H1 (cell line): ENCODE data around the gene CELSR1. TPM values are rescaled to one million over a fixed set of nuclear protein-coding genes. Genes with fewer than 3 reads are reported as not detected.

ENCODE experiments used
- CTCF ChIA-PET: fragments of 300-600 bp; sonication (Branson Sonifier 250); formaldehyde crosslinking; loops from one replicate; lab custom pipeline; 2021; ENCODE audit not compliant: partially characterized antibody; lab: Charles Lee
- POLR2A ChIA-PET: fragments of 300-600 bp; sonication (Branson Sonifier 250); formaldehyde crosslinking; loops from one replicate; lab custom pipeline; 2021; ENCODE audit warnings: inconsistent platforms; ENCODE audit not compliant: partially characterized antibody; lab: Charles Lee
- DNase-seq, 2 experiments: peaks; one replicate each; pipeline versions ENCODE4 v3.0.0 to v3.0.0-alpha.2; 2010 to 2022; ENCODE audit warnings: low spot score in 2 of 2, low read depth in 1 of 2, mixed read lengths in 1 of 2
- FAIRE-seq: peaks from 2 replicates; lab custom pipeline; 2011; peaks lifted over from hg19 to GRCh38; lab: Jason Lieb, UNC
- H2AFZ ChIP-seq: 2 replicates; pipeline ENCODE4 v1.8.1; 2012; ENCODE audit warnings: low read length, inconsistent platforms
- H2AK5ac ChIP-seq: 2 replicates; pipeline ENCODE4 v1.6.1; 2013; ENCODE audit warnings: low read depth, low read length
- H2BK120ac ChIP-seq: replicated peaks from 2 replicates; pipeline ENCODE3; 2013; ENCODE audit warnings: low read depth, low read length, inconsistent platforms
- H2BK12ac ChIP-seq: 2 replicates; pipeline ENCODE4 v1.6.1; 2013; ENCODE audit warnings: low read depth, low read length
- H2BK15ac ChIP-seq: 2 replicates; pipeline ENCODE4 v1.6.1; 2013; ENCODE audit warnings: low read length
- H2BK20ac ChIP-seq: 2 replicates; pipeline ENCODE4 v1.6.1; 2013; ENCODE audit warnings: low read length
- H2BK5ac ChIP-seq: 2 replicates; pipeline ENCODE4 v1.6.1; 2013; ENCODE audit warnings: low read depth, low read length
- H3K14ac ChIP-seq: 2 replicates; pipeline ENCODE4 v1.6.1; 2013; ENCODE audit warnings: inconsistent platforms; ENCODE audit not compliant: insufficient read length
- H3K18ac ChIP-seq: 2 replicates; pipeline ENCODE4 v1.6.1; 2013; ENCODE audit warnings: low read length; ENCODE audit errors: extremely low read depth
- H3K23ac ChIP-seq: 2 replicates; pipeline ENCODE4 v1.6.1; 2013; ENCODE audit warnings: inconsistent platforms; ENCODE audit not compliant: insufficient read length
- H3K23me2 ChIP-seq: 2 replicates; pipeline ENCODE4 v1.6.1; 2013; ENCODE audit warnings: low read depth, low read length
- H3K27ac ChIP-seq: 2 replicates; pipeline ENCODE4 v1.6.1; 2011; ENCODE audit warnings: low read depth, low read length, inconsistent platforms
- H3K27me3 ChIP-seq, 4 experiments: replicated peaks in 1 of 4; 1 replicate in 1 of 4; 2 replicates in 3 of 4; pipeline versions ENCODE4 v1.6.1 to v1.8.1; 2011 to 2013; ENCODE audit warnings: low read length in 3 of 4, mild to moderate bottlenecking in 3 of 4, inconsistent platforms in 2 of 4, mixed read lengths in 2 of 4, moderate library complexity in 1 of 4; ENCODE audit not compliant: control insufficient read depth in 3 of 4, insufficient read depth in 3 of 4; ENCODE audit errors: extremely low read depth in 1 of 4
- H3K36me3 ChIP-seq, 4 experiments: 2 replicates each; pipeline versions ENCODE4 v1.6.1 to v1.8.1; 2011 to 2013; ENCODE audit warnings: mild to moderate bottlenecking in 4 of 4, low read length in 3 of 4, moderate library complexity in 2 of 4, control low read depth in 1 of 4, inconsistent platforms in 1 of 4; ENCODE audit not compliant: insufficient read depth in 4 of 4, control insufficient read depth in 2 of 4
- H3K4ac ChIP-seq: replicated peaks from 2 replicates; pipeline ENCODE3; 2013; ENCODE audit warnings: low read length, low read depth, mixed read lengths, inconsistent platforms; ENCODE audit not compliant: insufficient read length
- H3K4me1 ChIP-seq, 4 experiments: replicated peaks in 1 of 4; 1 replicate in 1 of 4; 2 replicates in 3 of 4; pipeline versions ENCODE4 v1.6.1 to v1.8.1; 2011 to 2013; ENCODE audit warnings: low read length in 3 of 4, inconsistent platforms in 2 of 4, mixed read lengths in 1 of 4; ENCODE audit not compliant: insufficient read depth in 4 of 4, control insufficient read depth in 3 of 4
- H3K4me2 ChIP-seq, 2 experiments: 2 replicates each; pipeline versions ENCODE4 v1.6.1 to v1.8.1; 2011 to 2013; ENCODE audit warnings: low read depth in 2 of 2, low read length in 2 of 2, control low read depth in 1 of 2, inconsistent platforms in 1 of 2, mild to moderate bottlenecking in 1 of 2; ENCODE audit not compliant: insufficient read depth in 1 of 2
- H3K4me3 ChIP-seq, 4 experiments: fragments of 200-600, 300-600 bp in 1 of 4; sonication (generic), shearing (Covaris generic), sonication (Bioruptor Twin) in 1 of 4; 2 replicates each; pipeline versions ENCODE4 v1.5.1 to v1.8.1; 2011 to 2016; ENCODE audit warnings: low read length in 4 of 4, low read depth in 3 of 4, control low read depth in 2 of 4, inconsistent platforms in 2 of 4, mild to moderate bottlenecking in 2 of 4, mixed read lengths in 1 of 4, moderate library complexity in 1 of 4; ENCODE audit not compliant: insufficient read depth in 2 of 4; ENCODE audit errors: extremely low read depth in 1 of 4
- H3K56ac ChIP-seq: replicated peaks from 2 replicates; pipeline ENCODE3; 2013; ENCODE audit warnings: low read depth, mild to moderate bottlenecking, mixed read lengths, low read length, inconsistent platforms; ENCODE audit not compliant: insufficient read length
- H3K79me1 ChIP-seq: 2 replicates; pipeline ENCODE4 v1.6.1; 2013; ENCODE audit warnings: low read depth, low read length, control low read depth
- H3K79me2 ChIP-seq, 2 experiments: 2 replicates each; pipeline versions ENCODE4 v1.6.1 to v1.8.1; 2012 to 2013; ENCODE audit warnings: low read length in 2 of 2, mild to moderate bottlenecking in 2 of 2, inconsistent platforms in 1 of 2; ENCODE audit not compliant: insufficient read depth in 2 of 2, control insufficient read depth in 1 of 2
- H3K9ac ChIP-seq, 4 experiments: replicated peaks in 1 of 4; 1 replicate in 1 of 4; 2 replicates in 3 of 4; pipeline versions ENCODE4 v1.6.1 to v1.8.1; 2011 to 2013; ENCODE audit warnings: low read depth in 3 of 4, low read length in 3 of 4, control low read depth in 2 of 4, mild to moderate bottlenecking in 2 of 4, moderate library complexity in 2 of 4, inconsistent platforms in 1 of 4; ENCODE audit errors: extremely low read depth in 1 of 4
- H3K9me3 ChIP-seq, 2 experiments: 2 replicates each; pipeline versions ENCODE4 v1.6.1 to v1.8.1; 2012 to 2013; ENCODE audit warnings: mild to moderate bottlenecking in 2 of 2, moderate library complexity in 2 of 2, control low read depth in 1 of 2, inconsistent platforms in 1 of 2, low read depth in 1 of 2, low read length in 1 of 2, mixed read lengths in 1 of 2; ENCODE audit not compliant: insufficient read depth in 2 of 2
- H4K20me1 ChIP-seq, 2 experiments: replicated peaks in 1 of 2; 2 replicates each; pipeline versions ENCODE3 to v1.8.1; 2011 to 2013; ENCODE audit warnings: inconsistent platforms in 2 of 2, low read length in 2 of 2, mild to moderate bottlenecking in 1 of 2; ENCODE audit not compliant: insufficient read depth in 2 of 2, control insufficient read depth in 1 of 2
- H4K5ac ChIP-seq: 2 replicates; pipeline ENCODE4 v1.6.1; 2013; ENCODE audit warnings: low read length, low read depth, mixed read lengths, inconsistent platforms; ENCODE audit not compliant: insufficient read length
- H4K8ac ChIP-seq: 2 replicates; pipeline ENCODE4 v1.8.0; 2013; ENCODE audit warnings: mild to moderate bottlenecking, moderate library complexity, low read length, inconsistent platforms; ENCODE audit not compliant: insufficient read depth; ENCODE audit errors: extremely low read depth
- H4K91ac ChIP-seq: replicated peaks from 2 replicates; pipeline ENCODE3; 2013; ENCODE audit warnings: low read length, mixed read lengths, inconsistent platforms; ENCODE audit not compliant: insufficient read length
- EGR1 ChIP-seq: IDR thresholded peaks from 2 replicates; pipeline ENCODE4 v1.6.1; 2011; ENCODE audit warnings: low read depth, low read length, borderline replicate concordance
- GABPA ChIP-seq: IDR thresholded peaks from 2 replicates; pipeline ENCODE4 v1.6.1; 2011; ENCODE audit warnings: mild to moderate bottlenecking, low read length, moderate library complexity, borderline replicate concordance; ENCODE audit not compliant: insufficient read depth
- JUN ChIP-seq: IDR thresholded peaks from 2 replicates; pipeline ENCODE4 v1.6.1; 2011; ENCODE audit warnings: low read depth, mild to moderate bottlenecking, improper control_type of control experiment, low read length
- MAX ChIP-seq: IDR thresholded peaks from 2 replicates; pipeline ENCODE4 v1.6.1; 2012; ENCODE audit warnings: inconsistent platforms
- NANOG ChIP-seq: IDR thresholded peaks from 2 replicates; pipeline ENCODE4 v1.6.1; 2011; ENCODE audit warnings: low read length, low read depth, mild to moderate bottlenecking, inconsistent platforms; ENCODE audit not compliant: insufficient read depth, poor library complexity, severe bottlenecking
- WGBS, 2 experiments: shearing (Covaris generic) in 1 of 2; methylation state at CpG; one replicate each; pipeline versions ENCODE4 v1.1.6 to v1.1.7; 2013 to 2015; ENCODE audit warnings: low lambda C conversion rate in 2 of 2, mixed read lengths in 2 of 2, inconsistent platforms in 1 of 2, low coverage in 1 of 2, missing lambda C conversion rate in 1 of 2; ENCODE audit not compliant: insufficient replicate concordance in 2 of 2, insufficient coverage in 1 of 2, insufficient read length in 1 of 2; ENCODE audit errors: extremely low coverage in 1 of 2, missing lambda C conversion rate in 1 of 2; 5-methylcytosine and 5-hydroxymethylcytosine counted together
- polyA plus RNA-seq, 7 experiments: library from polyadenylated mRNA; depleted of rRNA in 3 of 7; stranded (reverse) in 5 of 7; unstranded in 2 of 7; fragments of >200 nt in 5 of 7; fragments of 200-250 nt in 2 of 7; gene quantifications; 1 replicate in 5 of 7; 2 replicates in 1 of 7; 4 replicates in 1 of 7; pipeline versions ENCODE4 v1.2.1 to v1.2.3, GENCODE V29; 2011 to 2013; ENCODE audit warnings: missing spikeins in 2 of 7, mixed read lengths in 2 of 7
- total RNA-seq: library from RNA; stranded (reverse); fragmentation: NEBNext Ultra II Directional; extraction: Animal tissue kit (Norgen Biotek cat#: 25700); gene quantifications from 2 replicates; pipeline ENCODE4 v1.2.1, GENCODE V29; 2021

The CELSR1 gene
- total and polyA plus RNA-seq, 2 of the 8 experiments (the other 6 are each of a cell fraction or from before 2014, with no cell fraction given): 9.0 to 12.4 TPM

GRCh38 chr22:46522797-46523196 is 14.6 kb downstream of the CELSR1 start:
- Histone ChIP-seq H4K91ac (no peak overlapping the region), H3K18ac (no peak overlapping the region), H3K4me1 (peaks cover 0 to 6% (median 0%) of the 10 kb centered on the region in 4 experiments; a peak in 3 of 7 replicates), H3K9me3 (no peaks in the 10 kb centered on the region), H2AK5ac (no peak overlapping the region), H3K4ac (no peak overlapping the region), H2BK15ac (no peak overlapping the region), H3K79me1 (no peaks in the 10 kb centered on the region; the same call in 1 of the 2 replicates), H3K27me3 (no peaks in the 10 kb centered on the region), H3K56ac (no peak overlapping the region), H3K23me2 (no peaks in the 10 kb centered on the region), H4K8ac (no peak overlapping the region), H2BK20ac (no peak overlapping the region), H3K4me2 (peak overlapping the region in 1 of 2 experiments; percentile 38; a peak in 1 of 4 replicates), H3K23ac (no peak overlapping the region), H3K4me3 (no peak overlapping the region), H4K20me1 (peaks cover 2 to 14% of the 10 kb centered on the region in 2 experiments), H3K79me2 (no peaks in the 10 kb centered on the region; a peak in 1 of 4 replicates), H3K27ac (no peak overlapping the region), H2BK120ac (no peak overlapping the region), H2AFZ (no peak overlapping the region), H3K14ac (no peak overlapping the region), H2BK5ac (no peak overlapping the region), H3K36me3 (no peaks in the 10 kb centered on the region), H2BK12ac (no peak overlapping the region), H3K9ac (no peak overlapping the region)
- POLR2A ChIA-PET: interaction anchor here (1.2 kb wide), 1 partner anchor 13 kb away, joined by 3 read pairs; no protein-coding TSS in a partner anchor
- DNase-seq: no peak
- FAIRE-seq: no peak
- CTCF ChIA-PET: interaction anchor here (1.6 to 3.4 kb wide), 4 partner anchors 13 to 155 kb away, joined by 3 to 16 read pairs (median 6); no protein-coding TSS in a partner anchor
- 28% methylated on average over 8 of the region's 8 CpGs; no CpG with 5 or more reads in 1 of the 2 experiments for whole genome bisulfite sequencing, 2 experiments
- TF ChIP-seq GABPA (no peak; the same call in 1 of the 2 replicates), MAX (0 out of 2 replicates have a peak, but pooled peaks have one; percentile 14), JUN (no peak), EGR1 (no peak), NANOG (peak; percentile 19)
- TF ChIP-seq, all 59 proteins: peak for 2
- no peak overlapping the region for H4K5ac ChIP-seq
